HPDE6-E6E7 (cell line): ENCODE data around the gene DNAJC27.
A peak's percentile ranks its signal among the peaks of the same experiment; 100 is the strongest.
"Not testable (repeated sequence)": the region's sequence is repeated elsewhere in the genome, so short reads cannot be mapped to it uniquely, and the experiment has no call there.

ENCODE experiments used
- DNase-seq: peaks from one replicate; pipeline ENCODE4 v3.0.0; 2011; ENCODE audit warnings: missing footprints; ENCODE audit errors: extremely low spot score

DNAJC27 gene

DNA sequence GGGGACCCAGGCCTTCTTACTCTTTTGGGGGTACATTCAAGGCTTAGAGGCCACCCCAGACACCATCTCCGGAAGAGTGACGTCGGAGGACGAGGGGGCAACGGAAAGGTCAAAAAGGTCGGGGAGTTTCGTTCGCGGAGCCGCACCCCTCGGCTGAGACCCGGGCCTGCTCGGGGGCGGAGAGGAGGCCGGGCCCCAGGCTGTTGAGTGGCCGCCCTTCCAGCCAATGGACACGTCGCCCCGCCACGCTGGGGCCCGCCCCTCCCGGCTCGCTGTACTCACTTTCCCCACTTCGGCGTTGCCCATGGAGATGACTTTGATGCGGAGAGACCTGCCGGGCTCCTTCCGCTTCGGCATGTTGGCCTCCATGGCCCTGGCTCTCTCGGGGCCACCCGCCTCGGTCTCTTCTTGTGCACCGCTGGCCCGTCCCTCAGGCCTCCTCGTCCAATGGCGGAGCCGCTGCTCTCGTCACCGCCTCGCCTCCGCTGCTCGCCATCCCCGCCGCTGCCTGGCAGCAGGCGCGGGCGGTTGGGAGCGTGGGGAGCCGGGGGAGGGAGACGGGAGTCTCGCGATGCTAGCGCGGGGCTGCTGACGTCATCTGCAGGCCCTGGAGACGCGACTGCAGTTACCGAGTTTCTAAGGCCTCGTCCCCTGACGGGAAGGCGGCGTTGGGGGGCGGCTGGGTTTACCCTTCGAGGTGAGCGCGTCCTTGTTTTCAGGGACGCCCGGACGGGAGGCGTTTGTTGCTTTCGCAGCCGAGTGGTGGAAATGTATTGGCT is at the start of gene DNAJC27:
DNAJC27 (minus strand) TSS at position 420 of the 779 bp plus-strand sequence; CDS start at position 369, 51 bp downstream.
- peak; percentile 99 for DNase-seq

DNA sequence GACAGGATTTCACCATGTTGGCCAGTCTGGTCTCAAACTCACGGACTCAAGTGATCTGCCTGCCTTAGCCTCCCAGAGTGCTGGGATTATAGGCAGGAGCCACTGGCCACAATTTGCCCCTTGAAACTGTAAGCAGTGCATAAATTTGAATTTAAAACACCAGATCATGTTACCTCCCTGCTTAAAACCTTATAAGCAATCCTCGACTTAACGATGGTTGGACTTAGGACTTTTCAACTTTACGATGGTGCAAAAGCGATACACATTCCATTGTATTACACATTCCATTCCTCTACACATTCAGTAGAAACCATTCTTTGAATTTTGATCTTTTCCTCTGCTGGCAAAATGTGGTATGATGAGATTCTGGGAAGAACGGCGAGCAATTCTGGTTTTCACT is 46.9 kb upstream of the DNAJC27 start:
- no peak for DNase-seq

DNA sequence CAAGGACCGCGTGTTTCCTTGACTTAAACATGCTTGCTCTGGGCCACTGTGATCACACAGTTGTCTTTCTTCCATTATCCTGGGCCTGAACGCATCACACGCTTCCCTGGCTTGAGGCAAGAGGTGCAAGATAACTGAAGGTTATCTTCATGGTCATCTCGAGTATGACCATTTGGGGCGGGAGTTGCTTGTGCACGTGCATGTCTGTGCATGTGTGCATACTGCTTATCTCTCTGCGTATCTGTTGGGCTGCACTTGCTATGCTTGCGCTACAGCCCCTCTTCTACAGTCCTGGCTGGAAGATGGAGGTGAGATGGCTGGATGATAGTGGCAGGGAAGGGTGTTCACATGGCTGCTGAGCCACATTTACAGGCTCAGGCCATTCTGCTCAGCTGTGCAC is 42.9 kb upstream of the DNAJC27 start:
- DNase-seq = no peak

DNA sequence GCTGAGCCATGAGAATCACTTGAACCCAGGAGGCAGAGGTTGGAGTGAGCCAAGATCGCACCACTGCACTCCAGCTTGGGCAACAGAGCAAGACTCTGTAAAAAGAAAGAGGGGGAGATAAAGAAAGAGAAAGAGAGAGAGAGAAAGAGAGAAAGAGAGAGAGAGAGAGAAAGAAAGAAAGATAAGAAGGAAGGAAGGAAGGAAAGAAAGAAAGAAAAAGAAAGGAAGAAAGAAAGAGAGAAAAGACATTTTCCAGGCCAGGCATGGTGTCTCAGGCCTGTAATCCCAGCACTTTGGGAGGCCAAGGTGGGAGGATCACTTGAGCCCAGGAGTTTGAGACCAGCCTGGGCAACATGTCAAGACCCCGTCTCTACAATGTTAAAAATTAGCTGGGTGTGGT is 39.6 kb upstream of the DNAJC27 start:
- not testable (repeated sequence) for DNase-seq

DNA sequence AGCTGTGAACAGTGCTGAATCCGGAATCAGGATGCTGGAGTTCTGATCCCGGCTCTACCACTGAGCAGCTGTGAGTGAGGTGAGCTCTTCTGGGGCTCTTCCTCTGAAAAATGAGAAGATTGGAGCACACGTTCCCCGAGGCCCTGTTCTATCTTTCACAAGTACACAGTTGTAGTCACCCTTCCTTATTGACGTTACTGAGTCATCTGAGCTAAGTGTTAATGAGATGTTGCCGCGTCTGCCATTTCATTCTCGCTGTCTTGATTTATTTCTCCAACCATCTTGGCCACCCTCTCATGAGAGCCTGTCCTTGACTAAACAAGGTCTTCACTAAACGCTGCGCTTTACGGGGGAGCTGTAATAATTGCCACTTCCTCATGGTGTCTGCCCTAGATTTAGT is 38.2 kb upstream of the DNAJC27 start:
- DNase-seq = peak; percentile 27

DNA sequence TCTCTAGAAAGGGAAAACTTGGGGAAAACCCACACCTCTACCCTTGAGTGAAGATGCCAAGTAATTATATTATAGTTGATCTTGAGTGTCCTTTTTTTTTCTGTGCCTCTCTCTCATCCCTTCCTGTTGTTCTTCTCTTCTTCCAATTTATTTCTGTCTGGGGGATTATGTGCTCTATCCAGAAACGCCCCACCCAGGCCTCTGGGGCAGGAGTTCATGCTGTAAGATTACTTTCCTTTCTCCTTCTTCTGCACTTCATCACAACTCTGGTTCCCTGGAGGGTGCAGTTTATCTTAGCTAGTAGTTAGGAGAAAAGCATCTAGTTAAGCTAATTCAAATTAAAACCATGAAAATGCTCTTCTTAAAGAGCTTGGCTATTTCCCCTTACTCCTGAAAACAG is 30.3 kb upstream of the DNAJC27 start:
- no peak for DNase-seq

DNA sequence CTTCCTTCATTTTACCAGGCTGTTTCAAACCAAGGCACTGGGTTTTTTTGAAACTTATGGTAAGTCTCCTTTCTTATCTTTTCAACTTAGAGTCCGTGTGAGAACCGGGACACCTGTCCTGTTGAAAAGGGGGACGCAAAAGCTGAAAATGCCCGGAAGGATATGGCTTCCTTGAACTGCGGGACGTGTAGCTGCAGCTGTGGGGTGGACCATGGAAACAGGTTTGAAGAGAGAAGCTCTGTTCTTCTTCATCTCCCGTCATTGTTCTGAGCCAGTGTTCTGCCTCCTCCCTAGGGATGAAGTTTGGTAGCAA is 29.5 kb upstream of the DNAJC27 start:
- no peak for DNase-seq

DNA sequence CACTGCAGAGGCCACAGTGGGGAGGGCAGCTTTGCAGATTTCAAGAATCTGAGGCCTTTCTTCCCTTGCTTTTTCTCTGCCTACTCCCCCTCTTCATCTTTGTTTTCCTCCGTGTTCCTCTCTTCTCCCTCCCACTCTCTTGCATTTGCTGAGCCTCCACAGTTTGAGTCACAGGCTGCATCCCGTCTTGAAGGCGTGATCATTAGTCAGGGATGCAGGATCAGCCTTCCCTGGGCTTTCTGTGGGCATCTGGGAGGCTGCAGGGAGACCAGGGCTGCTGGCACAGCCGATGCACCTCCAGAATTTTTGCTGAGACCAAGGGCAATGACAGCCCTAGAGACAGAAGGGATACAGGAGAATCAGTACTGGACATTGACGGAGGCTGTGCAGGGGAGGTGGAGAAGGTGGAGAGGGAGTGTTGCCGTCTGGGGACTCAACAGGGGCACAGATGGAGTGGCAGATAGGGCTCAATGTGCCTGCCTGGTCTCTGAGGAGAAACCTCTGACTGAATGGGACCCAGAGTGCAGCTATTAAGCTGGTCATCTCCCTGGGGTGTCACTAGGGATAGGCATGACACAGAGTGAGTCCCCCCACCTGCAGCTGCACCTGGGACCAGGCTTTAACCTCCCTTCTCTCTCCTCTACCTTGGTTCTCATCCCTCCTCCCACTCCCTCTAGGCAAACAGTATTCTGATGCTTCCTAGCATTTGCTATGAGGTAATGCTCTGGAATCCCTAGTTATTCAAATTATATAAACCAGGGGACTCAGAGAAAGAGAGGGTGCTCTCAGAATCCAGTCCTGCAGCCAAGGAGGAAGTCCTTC is 29.0 kb upstream of the DNAJC27 start:
- DNase-seq = no peak

DNA sequence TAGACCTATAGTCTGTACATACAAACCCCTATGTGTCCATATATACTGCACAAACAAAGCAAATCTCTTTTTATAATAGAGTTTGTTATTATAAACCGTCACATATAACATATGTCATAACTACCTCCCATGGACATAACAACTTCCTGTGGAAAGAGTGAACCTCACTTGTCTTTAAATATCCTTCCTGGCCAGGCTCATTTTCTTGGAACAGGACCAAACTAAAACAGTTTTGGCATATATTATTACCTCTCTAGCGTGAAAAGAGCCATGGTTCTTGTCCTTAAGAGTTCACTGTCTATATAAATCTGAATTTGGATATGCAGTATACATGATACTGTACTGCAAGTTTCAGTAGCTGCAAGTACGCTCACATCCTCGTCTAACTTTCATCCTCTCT is 28.3 kb upstream of the DNAJC27 start:
- no peak for DNase-seq

DNA sequence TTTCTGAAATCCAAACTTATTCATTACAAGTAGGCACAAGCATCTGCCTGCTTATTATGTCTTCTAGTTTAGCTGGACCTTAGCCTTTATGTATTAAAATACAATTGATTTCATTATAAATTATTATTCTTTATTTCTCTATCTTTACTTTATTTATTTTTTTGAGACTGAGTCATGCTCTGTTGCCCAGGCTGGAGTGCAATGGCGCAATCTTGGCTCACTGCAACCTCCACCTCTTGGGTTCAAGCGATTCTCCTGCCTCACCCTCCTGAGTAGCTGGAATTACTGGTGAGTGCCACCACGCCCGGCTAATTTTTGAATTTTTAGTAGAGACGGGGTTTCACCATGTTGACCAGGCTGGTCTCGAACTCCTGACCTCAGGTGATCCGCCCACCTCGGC is 27.3 kb upstream of the DNAJC27 start:
- DNase-seq = not testable (repeated sequence)

DNA sequence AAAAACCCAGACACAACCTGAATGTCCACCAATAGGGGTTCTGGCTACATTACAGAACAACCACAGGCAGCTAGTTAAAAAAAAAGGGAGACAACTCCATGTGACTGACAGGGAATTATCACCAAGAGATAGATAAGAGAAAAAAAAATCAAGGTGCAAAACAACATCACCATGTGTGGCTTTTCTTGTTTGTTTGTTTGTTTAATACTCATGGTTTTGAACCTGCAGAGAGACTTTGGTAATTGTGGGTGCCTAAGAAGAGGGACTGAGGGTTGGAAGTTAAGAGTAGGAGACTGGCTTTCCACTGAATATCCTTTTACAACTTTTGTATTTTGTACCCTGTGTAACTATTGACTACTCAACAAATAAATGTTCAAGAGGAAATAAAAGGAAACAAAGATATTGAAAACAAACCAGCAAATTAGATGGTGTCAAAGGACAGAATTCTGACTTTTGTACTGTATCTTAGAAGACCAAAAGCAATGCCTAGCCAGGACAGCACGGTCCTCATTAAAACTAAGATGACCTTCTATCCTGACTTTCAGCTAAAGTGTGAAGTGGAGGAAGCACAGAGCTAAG is 22.5 kb upstream of the DNAJC27 start:
- DNase-seq = no peak

DNA sequence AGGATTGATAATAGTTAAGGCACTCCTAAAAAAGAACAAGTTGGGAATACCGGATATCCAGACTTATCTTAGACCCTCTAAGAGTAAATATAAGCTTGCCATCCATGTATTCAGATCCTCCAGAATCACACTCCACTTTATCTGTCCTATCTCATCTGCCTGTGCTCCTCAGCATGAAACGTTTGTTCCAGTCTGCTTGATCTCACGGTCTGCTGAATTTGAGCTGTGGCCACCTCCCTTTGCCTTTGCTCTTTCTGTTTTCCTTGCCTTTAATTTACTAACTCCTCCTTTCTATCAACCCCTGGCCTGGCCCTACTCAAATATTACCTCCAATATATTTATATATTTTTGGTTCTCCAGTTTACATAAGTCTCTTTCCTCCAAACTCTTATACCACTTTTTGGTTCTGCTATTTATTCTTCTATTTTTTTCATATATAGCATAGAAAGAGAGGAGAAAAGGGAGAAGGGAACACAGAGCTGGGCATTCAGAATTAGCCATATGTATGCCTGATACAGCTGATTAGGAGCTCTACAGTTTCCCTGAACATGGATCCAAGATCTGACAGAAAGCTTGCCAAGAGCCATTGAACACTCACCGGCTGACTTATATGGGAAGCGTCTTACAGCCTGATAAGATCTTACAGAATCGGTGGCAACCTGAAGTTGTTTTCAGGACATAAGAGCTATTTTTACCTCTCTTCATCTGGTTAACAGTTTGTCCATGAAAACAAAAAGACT is 21.8 kb upstream of the DNAJC27 start:
- DNase-seq = no peak

DNA sequence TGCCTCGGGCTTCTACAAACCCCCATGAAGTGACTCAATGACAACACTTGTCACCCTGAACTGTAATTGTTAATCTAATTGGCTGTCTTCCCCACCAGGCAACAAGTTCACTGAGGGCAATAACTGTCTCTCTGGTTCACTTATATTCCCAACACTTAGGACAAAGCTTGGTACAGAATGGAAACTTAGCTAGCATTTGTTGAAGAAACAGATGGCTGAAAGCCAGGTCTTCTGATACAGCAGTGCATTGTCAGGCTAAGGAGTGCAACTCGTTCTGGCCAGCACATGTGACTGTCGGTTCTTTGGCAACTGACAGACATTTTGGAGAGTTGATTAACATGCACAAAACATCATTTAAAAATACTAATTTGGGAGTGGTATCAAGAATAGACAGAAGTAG is 14.6 kb upstream of the DNAJC27 start:
- DNase-seq = no peak

DNA sequence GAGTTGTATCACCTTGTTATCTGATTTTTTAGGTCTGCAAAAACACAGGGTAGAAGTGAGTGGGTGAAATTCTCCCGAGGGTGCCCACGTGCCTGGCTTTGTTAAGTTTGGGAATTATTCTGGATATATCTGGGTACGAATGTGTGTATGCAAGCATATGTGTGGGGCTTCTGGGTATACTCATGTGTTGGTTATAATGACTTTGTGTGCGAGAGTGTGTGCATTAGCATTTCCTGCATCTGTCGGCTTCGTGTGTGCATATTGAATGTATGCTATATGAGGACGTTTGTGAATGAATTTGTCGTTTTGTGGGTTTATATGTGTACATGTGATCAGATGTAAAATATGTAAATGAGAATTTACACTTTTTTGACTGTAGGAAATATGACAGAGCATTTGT is 13.8 kb upstream of the DNAJC27 start:
- no peak for DNase-seq

DNA sequence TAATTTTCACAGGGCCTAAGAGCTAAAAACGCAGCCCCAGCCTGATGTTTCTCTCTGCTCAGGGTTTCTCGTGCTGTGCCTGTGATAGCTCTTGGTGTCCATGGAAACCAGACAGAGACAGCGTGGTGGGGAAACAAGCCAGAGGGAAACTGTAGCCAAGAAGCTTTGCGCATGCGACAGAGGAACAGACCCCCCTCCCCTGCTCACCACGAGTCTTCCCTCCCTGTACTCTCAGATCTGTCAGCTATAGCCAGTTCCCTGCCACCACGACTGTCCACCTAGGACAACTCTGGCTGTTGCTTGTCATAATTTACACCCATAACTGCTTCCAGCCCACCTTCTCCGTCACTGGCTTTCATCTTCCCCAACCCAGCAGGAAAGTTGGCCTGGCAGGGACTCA is 13.2 kb upstream of the DNAJC27 start:
- no peak for DNase-seq

DNA sequence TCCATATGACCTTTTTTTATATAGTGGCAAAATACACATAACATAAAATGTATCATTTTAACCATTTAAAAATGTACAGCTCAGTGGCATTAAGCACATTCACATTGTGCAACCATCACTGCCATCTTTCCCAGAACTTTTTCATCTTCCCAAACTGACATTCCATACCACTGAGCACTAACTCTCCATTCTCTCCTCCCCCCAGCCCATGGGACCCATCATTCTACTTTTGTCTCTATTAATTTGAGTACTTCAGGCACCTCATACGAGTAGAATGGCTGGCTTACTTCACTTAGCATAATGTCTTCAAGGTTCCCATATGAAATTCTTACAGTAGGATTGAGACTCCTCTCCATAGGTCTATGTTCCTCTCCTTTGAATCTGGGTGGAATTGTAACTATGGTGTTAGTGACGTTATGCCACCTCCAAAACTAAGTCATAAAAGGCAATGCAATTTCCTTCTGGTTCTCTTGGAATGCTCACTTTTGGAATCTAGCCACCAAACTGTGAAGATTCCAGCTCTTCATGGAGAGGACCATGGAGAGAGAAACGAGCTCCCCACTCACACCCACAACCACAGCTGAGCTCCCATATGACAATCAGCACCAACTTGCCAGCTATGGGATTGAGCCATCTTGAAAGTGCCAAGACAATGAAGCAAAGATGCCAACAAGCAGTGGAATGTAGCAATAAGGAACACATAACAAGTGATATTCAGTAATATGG is 9.8 kb upstream of the DNAJC27 start:
- DNase-seq = no peak

DNA sequence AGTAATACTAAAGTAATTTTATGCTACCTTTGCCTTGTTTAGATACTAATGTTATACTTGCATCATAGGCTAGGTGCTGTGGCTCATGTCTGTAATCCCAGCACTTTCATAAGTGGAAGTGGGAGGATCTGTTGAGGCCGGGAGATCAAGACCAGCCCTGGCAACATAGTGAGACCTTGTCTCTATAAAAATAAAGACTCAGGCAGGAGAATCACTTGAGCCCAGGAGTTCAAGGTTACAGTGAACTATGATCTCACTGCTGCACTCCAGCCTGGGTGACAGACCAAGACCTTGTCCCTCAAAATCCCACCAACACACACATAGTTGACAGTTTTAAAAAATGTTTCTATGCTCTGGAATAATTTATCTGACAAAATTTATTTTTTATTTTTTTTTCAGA is 6.9 kb upstream of the DNAJC27 start:
- no peak for DNase-seq

DNA sequence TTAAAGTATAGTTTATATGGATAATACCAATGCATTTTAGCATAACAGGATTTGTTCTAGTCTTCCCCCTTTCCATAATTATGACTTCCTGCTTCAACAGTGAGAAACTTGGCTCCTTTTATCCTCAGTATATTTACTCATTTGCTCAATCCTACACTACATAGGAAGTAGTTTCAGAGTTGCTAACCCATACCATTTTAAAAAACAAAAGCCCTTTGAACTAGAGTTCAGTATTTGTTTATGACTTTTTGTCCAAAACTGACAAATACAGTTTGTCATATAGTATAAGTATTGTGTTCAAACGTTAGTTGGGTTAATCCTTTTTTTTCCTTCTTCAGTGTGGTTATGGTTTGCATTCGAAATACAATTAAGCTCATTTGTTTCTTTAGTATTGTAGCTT is 5.9 kb upstream of the DNAJC27 start:
- DNase-seq = no peak

DNA sequence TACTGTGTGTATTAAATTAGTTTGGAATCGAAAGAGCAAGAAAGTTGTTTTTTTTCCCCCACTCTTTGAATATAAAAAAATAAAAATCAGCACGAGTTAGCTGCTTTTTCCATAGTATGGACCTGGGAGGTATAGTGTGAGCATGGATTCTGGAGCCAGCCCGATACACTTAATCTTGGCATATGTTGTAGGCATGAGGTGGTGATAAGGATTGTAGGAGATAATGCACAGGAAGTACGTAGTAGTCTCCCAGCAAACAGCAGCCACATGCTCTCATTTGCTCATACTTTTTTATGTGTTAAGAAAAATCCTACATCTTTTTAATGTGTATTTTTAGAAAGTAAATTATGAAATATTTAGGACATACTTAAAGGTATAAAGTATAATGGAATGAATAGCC is 2.1 kb upstream of the DNAJC27 start:
- DNase-seq = no peak

DNA sequence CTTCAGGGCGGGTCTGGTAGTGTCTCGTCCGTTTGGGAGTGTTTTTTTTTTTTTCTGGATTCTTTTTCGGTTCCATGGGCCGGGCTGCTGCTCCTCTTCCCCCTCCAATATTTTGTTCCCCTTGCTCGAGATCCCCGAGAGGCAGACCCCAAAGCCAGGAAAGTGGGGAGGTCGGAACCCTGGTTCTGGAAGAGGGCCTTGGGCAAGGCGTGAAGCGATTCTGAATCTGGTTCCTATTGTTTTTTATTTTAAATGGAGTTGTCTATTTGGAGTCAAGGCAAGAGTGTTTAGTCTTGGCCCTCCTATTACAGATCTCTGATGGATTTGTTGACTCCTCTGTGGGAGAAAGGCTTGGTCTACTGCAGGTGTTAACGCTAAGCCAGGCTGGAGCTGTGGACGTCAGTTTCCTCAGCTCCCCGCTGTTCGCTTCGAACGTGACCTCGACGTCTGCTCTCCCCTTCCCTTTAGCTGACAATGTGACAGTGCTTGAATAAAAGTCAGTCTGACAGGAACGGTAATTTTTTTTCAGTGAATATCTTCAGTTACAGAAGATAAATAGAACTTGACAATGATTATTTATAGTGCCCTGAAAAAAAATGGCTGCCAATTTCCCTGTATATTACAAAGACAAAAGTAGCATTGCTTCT is 683 bp upstream of the DNAJC27 start:
- peak; percentile 20 for DNase-seq

DNA sequence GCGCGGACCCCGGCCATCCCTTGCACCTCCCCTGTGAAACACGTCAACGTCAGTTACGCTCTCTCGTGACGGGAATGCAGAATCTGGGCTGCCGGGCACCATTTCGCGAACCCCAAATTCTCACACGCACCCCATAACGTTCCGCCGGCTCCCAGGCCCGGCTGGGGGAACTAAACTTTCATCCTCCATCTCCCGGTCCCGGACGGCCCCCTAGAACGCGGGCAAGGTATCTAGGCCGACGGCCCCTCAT is 544 bp downstream of the DNAJC27 start:
- DNase-seq = no peak
